SK-N-SH treated with all-trans-retinoic acid at 6 μM for 48 hours (cell line): ENCODE data around the gene HPGD.

Experiments used
- ATAC-seq: fragments of 200-7000 bp; cut with Tn5 transposase; 3 replicates; pipeline ENCODE4 v1.9.1; 2020; ENCODE audit warnings: mild to moderate bottlenecking, moderate library complexity
- ARNTL ChIP-seq: fragments of 450-650 bp; formaldehyde crosslinking; IDR thresholded peaks from 2 replicates; pipeline ENCODE4 v1.5.0; 2020; ENCODE audit warnings: low read depth, mild to moderate bottlenecking, moderate library complexity, borderline replicate concordance
- BACH2 ChIP-seq: fragments of 250-450 bp; sonication (Bioruptor Pico); IDR thresholded peaks from 2 replicates; pipeline ENCODE4 v1.9.0; 2021; ENCODE audit warnings: mild to moderate bottlenecking, borderline replicate concordance
- CSDC2 ChIP-seq: fragments of 250-450 bp; sonication (Bioruptor Pico); IDR thresholded peaks from 2 replicates; pipeline ENCODE4 v1.5.0; 2020; ENCODE audit warnings: mild to moderate bottlenecking, moderate library complexity
- ESRRG ChIP-seq: fragments of 250-450 bp; sonication (Bioruptor Pico); IDR thresholded peaks from 2 replicates; pipeline ENCODE4 v1.6.1; 2021; ENCODE audit warnings: mild to moderate bottlenecking
- GLIS3 ChIP-seq: fragments of 250-450 bp; sonication (Bioruptor Pico); IDR thresholded peaks from 2 replicates; pipeline ENCODE4 v1.5.0; 2020; ENCODE audit warnings: mild to moderate bottlenecking, moderate library complexity
- ISL1 ChIP-seq: fragments of 250-450 bp; sonication (Bioruptor Pico); IDR thresholded peaks from 2 replicates; pipeline ENCODE4 v2.1.2; 2022; ENCODE audit warnings: mild to moderate bottlenecking, moderate library complexity
- OSR1 ChIP-seq: fragments of 250-450 bp; sonication (Bioruptor Pico); IDR thresholded peaks from 2 replicates; pipeline ENCODE4 v1.8.0; 2022; ENCODE audit warnings: moderate library complexity, mild to moderate bottlenecking, inconsistent platforms
- RARB ChIP-seq: fragments of 250-450 bp; sonication (Bioruptor Pico); IDR thresholded peaks from 2 replicates; pipeline ENCODE4 v1.8.0; 2021; ENCODE audit warnings: mild to moderate bottlenecking, moderate library complexity
- TCF4 ChIP-seq: fragments of 250-450 bp; sonication (Bioruptor Pico); IDR thresholded peaks from 2 replicates; pipeline ENCODE4 v1.8.0; 2021; ENCODE audit warnings: mild to moderate bottlenecking, moderate library complexity, borderline replicate concordance
- TOX ChIP-seq: fragments of 250-450 bp; sonication (Bioruptor Pico); IDR thresholded peaks from 2 replicates; pipeline ENCODE4 v1.8.0; 2021; ENCODE audit warnings: mild to moderate bottlenecking, moderate library complexity, borderline replicate concordance
- ZC3H10 ChIP-seq: fragments of 250-450 bp; sonication (Bioruptor Pico); IDR thresholded peaks from 2 replicates; pipeline ENCODE4 v1.5.1; 2021; ENCODE audit warnings: mild to moderate bottlenecking, moderate library complexity
- ZFP3 ChIP-seq: fragments of 250-450 bp; sonication (Bioruptor Pico); IDR thresholded peaks from 2 replicates; pipeline ENCODE4 v1.5.0; 2020; ENCODE audit warnings: mild to moderate bottlenecking, moderate library complexity
- ZNF565 ChIP-seq: fragments of 450-650 bp; formaldehyde crosslinking; conservative IDR thresholded peaks from 2 replicates; pipeline ENCODE4 v1.5.0; 2020; ENCODE audit warnings: low read depth, mild to moderate bottlenecking, moderate library complexity
- ZNF70 ChIP-seq: fragments of 450-650 bp; formaldehyde crosslinking; IDR thresholded peaks from 2 replicates; pipeline ENCODE4 v1.5.0; 2020; ENCODE audit warnings: mild to moderate bottlenecking, moderate library complexity
- ZNF8 ChIP-seq: fragments of 450-650 bp; formaldehyde crosslinking; IDR thresholded peaks from 2 replicates; pipeline ENCODE4 v1.5.0; 2020; ENCODE audit warnings: mild to moderate bottlenecking, moderate library complexity
- TF ChIP-seq, protein P1 (sequence below): fragments of 250-450 bp; sonication (Bioruptor Pico); IDR thresholded peaks from 2 replicates; pipeline ENCODE4 v1.5.1; 2020; ENCODE audit warnings: low read depth, mild to moderate bottlenecking, moderate library complexity
- TF ChIP-seq, protein P2 (sequence below): fragments of 250-450 bp; sonication (Bioruptor Pico); IDR thresholded peaks from 2 replicates; pipeline ENCODE4 v1.5.1; 2021; ENCODE audit warnings: mild to moderate bottlenecking, moderate library complexity
- TF ChIP-seq, protein P3 (sequence below): fragments of 250-450 bp; sonication (Bioruptor Pico); IDR thresholded peaks from 2 replicates; pipeline ENCODE4 v1.8.0; 2021; ENCODE audit warnings: low read depth, mild to moderate bottlenecking, moderate library complexity, borderline replicate concordance
- TF ChIP-seq, protein P4 (sequence below): fragments of 250-450 bp; sonication (Bioruptor Pico); IDR thresholded peaks from 2 replicates; pipeline ENCODE4 v1.8.0; 2020; ENCODE audit warnings: mild to moderate bottlenecking, moderate library complexity, borderline replicate concordance
- TF ChIP-seq, protein P5 (sequence below): fragments of 250-450 bp; sonication (Bioruptor Pico); IDR thresholded peaks from 2 replicates; pipeline ENCODE4 v1.5.0; 2020; ENCODE audit warnings: mild to moderate bottlenecking, moderate library complexity

HPGD gene

DNA sequence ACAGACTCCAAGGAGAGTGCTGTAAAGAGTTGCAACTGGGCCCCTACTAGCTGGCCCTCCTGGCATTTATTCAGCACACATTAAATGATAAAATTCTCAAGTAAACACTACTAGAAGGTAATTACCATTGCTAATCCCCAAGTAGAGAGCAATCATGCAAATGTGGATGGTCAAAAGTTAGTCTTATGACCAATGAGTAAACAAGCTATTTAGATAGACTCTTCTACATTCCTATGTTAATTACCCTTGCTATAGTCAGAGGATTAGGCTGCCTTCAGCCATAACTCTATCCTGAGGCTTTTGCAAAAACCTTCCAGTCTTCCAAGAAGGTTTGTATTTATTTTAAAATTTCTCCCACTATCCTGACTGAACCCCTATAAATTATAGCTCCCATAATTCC, 28.3 kb upstream of the HPGD start:
- TF ChIP-seq, protein P1, sequence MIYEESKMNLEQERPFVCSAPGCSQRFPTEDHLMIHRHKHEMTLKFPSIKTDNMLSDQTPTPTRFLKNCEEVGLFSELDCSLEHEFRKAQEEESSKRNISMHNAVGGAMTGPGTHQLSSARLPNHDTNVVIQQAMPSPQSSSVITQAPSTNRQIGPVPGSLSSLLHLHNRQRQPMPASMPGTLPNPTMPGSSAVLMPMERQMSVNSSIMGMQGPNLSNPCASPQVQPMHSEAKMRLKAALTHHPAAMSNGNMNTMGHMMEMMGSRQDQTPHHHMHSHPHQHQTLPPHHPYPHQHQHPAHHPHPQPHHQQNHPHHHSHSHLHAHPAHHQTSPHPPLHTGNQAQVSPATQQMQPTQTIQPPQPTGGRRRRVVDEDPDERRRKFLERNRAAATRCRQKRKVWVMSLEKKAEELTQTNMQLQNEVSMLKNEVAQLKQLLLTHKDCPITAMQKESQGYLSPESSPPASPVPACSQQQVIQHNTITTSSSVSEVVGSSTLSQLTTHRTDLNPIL (CRISPR knock-in tag): no peak
- TF ChIP-seq ZC3H10 (CRISPR knock-in tag): no peak
- no peak for TF ChIP-seq BACH2 (CRISPR knock-in tag)
- no peak for TF ChIP-seq TOX (CRISPR knock-in tag)
- TF ChIP-seq ZNF70 (CRISPR knock-in tag): no peak
- no peak for TF ChIP-seq GLIS3 (CRISPR knock-in tag)
- no peak for TF ChIP-seq ARNTL
- no peak for TF ChIP-seq ZFP3 (CRISPR knock-in tag)
- TF ChIP-seq, protein P2, sequence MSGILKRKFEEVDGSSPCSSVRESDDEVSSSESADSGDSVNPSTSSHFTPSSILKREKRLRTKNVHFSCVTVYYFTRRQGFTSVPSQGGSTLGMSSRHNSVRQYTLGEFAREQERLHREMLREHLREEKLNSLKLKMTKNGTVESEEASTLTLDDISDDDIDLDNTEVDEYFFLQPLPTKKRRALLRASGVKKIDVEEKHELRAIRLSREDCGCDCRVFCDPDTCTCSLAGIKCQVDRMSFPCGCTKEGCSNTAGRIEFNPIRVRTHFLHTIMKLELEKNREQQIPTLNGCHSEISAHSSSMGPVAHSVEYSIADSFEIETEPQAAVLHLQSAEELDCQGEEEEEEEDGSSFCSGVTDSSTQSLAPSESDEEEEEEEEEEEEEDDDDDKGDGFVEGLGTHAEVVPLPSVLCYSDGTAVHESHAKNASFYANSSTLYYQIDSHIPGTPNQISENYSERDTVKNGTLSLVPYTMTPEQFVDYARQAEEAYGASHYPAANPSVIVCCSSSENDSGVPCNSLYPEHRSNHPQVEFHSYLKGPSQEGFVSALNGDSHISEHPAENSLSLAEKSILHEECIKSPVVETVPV: no peak
- TF ChIP-seq TCF4 (CRISPR knock-in tag): no peak
- TF ChIP-seq RARB (CRISPR knock-in tag): no peak
- TF ChIP-seq ESRRG (CRISPR knock-in tag): no peak
- TF ChIP-seq, protein P3, sequence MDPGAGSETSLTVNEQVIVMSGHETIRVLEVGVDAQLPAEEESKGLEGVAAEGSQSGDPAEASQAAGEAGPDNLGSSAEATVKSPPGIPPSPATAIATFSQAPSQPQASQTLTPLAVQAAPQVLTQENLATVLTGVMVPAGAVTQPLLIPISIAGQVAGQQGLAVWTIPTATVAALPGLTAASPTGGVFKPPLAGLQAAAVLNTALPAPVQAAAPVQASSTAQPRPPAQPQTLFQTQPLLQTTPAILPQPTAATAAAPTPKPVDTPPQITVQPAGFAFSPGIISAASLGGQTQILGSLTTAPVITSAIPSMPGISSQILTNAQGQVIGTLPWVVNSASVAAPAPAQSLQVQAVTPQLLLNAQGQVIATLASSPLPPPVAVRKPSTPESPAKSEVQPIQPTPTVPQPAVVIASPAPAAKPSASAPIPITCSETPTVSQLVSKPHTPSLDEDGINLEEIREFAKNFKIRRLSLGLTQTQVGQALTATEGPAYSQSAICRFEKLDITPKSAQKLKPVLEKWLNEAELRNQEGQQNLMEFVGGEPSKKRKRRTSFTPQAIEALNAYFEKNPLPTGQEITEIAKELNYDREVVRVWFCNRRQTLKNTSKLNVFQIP (CRISPR knock-in tag): no peak
- no peak for TF ChIP-seq CSDC2 (CRISPR knock-in tag)
- no peak for TF ChIP-seq ZNF8 (CRISPR knock-in tag)
- no peak for TF ChIP-seq OSR1 (CRISPR knock-in tag)
- TF ChIP-seq, protein P4, sequence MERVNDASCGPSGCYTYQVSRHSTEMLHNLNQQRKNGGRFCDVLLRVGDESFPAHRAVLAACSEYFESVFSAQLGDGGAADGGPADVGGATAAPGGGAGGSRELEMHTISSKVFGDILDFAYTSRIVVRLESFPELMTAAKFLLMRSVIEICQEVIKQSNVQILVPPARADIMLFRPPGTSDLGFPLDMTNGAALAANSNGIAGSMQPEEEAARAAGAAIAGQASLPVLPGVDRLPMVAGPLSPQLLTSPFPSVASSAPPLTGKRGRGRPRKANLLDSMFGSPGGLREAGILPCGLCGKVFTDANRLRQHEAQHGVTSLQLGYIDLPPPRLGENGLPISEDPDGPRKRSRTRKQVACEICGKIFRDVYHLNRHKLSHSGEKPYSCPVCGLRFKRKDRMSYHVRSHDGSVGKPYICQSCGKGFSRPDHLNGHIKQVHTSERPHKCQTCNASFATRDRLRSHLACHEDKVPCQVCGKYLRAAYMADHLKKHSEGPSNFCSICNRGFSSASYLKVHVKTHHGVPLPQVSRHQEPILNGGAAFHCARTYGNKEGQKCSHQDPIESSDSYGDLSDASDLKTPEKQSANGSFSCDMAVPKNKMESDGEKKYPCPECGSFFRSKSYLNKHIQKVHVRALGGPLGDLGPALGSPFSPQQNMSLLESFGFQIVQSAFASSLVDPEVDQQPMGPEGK (CRISPR knock-in tag): no peak
- TF ChIP-seq, all 23 proteins: peak for 0

DNA sequence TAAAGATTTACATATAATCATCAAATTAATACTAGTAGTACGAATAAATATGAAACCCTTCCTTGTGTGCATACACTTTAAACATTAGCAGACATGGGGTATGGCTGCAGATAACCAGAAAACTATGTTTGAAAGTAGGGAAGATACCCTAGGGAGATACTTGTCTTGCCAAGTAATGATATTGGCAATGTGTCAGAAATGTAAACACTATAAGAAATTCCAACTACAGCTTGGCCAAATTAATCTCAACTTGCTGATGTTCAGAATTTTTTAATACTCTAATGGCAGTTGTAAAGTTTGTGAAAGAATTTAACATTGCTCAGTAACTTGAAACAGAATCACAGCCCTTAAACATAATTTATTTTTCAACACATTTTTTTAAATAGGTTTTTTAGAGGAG, 27.4 kb upstream of the HPGD start:
- no peak for ATAC-seq
- TF ChIP-seq BACH2 (CRISPR knock-in tag) (no peak), ZNF8 (CRISPR knock-in tag) (no peak), TCF4 (CRISPR knock-in tag) (no peak), ZNF565 (CRISPR knock-in tag) (no peak), OSR1 (CRISPR knock-in tag) (no peak), ZFP3 (CRISPR knock-in tag) (no peak), ISL1 (CRISPR knock-in tag) (no peak), RARB (CRISPR knock-in tag) (no peak), ZC3H10 (CRISPR knock-in tag) (no peak)
- TF ChIP-seq, protein P3 (CRISPR knock-in tag): no peak
- TF ChIP-seq, protein P5, sequence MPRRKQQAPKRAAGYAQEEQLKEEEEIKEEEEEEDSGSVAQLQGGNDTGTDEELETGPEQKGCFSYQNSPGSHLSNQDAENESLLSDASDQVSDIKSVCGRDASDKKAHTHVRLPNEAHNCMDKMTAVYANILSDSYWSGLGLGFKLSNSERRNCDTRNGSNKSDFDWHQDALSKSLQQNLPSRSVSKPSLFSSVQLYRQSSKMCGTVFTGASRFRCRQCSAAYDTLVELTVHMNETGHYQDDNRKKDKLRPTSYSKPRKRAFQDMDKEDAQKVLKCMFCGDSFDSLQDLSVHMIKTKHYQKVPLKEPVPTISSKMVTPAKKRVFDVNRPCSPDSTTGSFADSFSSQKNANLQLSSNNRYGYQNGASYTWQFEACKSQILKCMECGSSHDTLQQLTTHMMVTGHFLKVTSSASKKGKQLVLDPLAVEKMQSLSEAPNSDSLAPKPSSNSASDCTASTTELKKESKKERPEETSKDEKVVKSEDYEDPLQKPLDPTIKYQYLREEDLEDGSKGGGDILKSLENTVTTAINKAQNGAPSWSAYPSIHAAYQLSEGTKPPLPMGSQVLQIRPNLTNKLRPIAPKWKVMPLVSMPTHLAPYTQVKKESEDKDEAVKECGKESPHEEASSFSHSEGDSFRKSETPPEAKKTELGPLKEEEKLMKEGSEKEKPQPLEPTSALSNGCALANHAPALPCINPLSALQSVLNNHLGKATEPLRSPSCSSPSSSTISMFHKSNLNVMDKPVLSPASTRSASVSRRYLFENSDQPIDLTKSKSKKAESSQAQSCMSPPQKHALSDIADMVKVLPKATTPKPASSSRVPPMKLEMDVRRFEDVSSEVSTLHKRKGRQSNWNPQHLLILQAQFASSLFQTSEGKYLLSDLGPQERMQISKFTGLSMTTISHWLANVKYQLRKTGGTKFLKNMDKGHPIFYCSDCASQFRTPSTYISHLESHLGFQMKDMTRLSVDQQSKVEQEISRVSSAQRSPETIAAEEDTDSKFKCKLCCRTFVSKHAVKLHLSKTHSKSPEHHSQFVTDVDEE (CRISPR knock-in tag): no peak

More for the DNA sequence above, 28.3 kb upstream of the HPGD start:
- ATAC-seq: no peak
